Neutrophil (primary cell): ENCODE measurements around the gene PINK1.
"Not testable (repeated sequence)": the region's sequence is repeated elsewhere in the genome, so short reads cannot be mapped to it uniquely, and the experiment has no call there.

Experiments used
- H3K27ac ChIP-seq: fragments of 200-600 bp; sonication (generic); 2 replicates; pipeline ENCODE4 v1.5.1; 2016; ENCODE audit warnings: mild to moderate bottlenecking, moderate library complexity
- H3K27me3 ChIP-seq: fragments of 200-600 bp; sonication (generic); 2 replicates; pipeline ENCODE4 v1.6.0; 2016; ENCODE audit warnings: mild to moderate bottlenecking
- H3K36me3 ChIP-seq: fragments of 200-600 bp; sonication (generic); 2 replicates; pipeline ENCODE4 v1.5.1; 2017
- H3K4me1 ChIP-seq, 2 experiments: fragments of 200-600 bp in 1 of 2; sonication (generic) in 1 of 2; 1 replicate in 1 of 2; 2 replicates in 1 of 2; pipeline versions ENCODE4 v1.5.1 to v1.6.1; 2013 to 2016; ENCODE audit warnings: low read depth in 1 of 2, low read length in 1 of 2, mild to moderate bottlenecking in 1 of 2, moderate library complexity in 1 of 2; ENCODE audit not compliant: control insufficient read depth in 1 of 2, insufficient read depth in 1 of 2
- H3K4me3 ChIP-seq, 2 experiments: fragments of 200-600 bp in 1 of 2; sonication (generic) in 1 of 2; 1 replicate in 1 of 2; 2 replicates in 1 of 2; pipeline ENCODE4 v1.5.1; 2013 to 2016; ENCODE audit warnings: low read depth in 1 of 2, low read length in 1 of 2, mild to moderate bottlenecking in 1 of 2, moderate library complexity in 1 of 2
- H3K9me3 ChIP-seq: fragments of 200-600 bp; sonication (generic); 2 replicates; pipeline ENCODE4 v1.5.1; 2016
- TF ChIP-seq, protein P1 (sequence below): fragments of 200-600 bp; sonication (generic); IDR thresholded peaks from 2 replicates; pipeline ENCODE4 v1.5.1; 2016; ENCODE audit warnings: antibody characterized with exemption

The PINK1 gene

DNA sequence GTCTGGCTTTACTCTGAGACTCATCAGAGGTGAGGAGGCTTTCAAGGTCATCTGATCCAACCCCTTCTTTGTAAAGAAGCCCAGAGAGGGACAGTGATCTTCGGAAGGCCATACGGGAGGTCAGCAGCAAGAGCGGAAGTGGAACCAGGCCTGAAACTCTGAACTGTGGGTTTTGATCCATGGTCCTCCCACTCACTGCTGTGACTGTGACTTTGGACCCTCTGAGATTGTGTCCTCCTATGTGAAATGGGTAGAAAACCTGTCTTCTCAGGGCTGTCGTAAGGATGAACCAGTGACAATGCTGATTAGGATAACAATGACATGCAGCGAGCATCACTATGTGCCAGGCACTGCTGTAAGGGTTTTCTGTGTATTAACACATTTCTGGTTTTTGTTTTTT lies 37.7 kb downstream of the PINK1 start:
- H3K9me3 ChIP-seq, result no peaks in the 10 kb centered on the region
- TF ChIP-seq, protein P1, sequence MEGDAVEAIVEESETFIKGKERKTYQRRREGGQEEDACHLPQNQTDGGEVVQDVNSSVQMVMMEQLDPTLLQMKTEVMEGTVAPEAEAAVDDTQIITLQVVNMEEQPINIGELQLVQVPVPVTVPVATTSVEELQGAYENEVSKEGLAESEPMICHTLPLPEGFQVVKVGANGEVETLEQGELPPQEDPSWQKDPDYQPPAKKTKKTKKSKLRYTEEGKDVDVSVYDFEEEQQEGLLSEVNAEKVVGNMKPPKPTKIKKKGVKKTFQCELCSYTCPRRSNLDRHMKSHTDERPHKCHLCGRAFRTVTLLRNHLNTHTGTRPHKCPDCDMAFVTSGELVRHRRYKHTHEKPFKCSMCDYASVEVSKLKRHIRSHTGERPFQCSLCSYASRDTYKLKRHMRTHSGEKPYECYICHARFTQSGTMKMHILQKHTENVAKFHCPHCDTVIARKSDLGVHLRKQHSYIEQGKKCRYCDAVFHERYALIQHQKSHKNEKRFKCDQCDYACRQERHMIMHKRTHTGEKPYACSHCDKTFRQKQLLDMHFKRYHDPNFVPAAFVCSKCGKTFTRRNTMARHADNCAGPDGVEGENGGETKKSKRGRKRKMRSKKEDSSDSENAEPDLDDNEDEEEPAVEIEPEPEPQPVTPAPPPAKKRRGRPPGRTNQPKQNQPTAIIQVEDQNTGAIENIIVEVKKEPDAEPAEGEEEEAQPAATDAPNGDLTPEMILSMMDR, result no peak
- no peak overlapping the region for H3K4me3 ChIP-seq
- no peaks in the 10 kb centered on the region for H3K4me1 ChIP-seq
- no peaks in the 10 kb centered on the region for H3K36me3 ChIP-seq
- H3K27ac ChIP-seq, result no peak overlapping the region
- no peaks in the 10 kb centered on the region for H3K27me3 ChIP-seq

DNA sequence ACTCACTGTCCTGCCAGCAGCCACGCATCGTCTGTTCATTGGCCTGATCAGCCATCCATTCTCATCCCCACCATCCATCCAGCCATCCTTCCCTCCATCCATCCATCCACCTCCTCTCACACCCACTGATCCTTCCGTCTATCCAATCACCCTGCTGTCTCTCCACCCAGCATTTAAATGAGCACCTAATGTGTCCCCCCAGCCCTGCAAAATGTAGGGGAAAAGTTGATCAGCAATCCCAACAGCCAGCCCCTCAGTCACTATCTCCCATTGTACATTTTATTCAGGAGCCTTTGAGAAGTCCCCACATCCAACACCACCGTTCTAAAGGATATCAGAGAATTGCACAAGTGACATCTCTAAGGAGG lies 39.0 kb downstream of the PINK1 start:
- TF ChIP-seq, protein P1, result no peak
- H3K36me3 ChIP-seq, result no peaks in the 10 kb centered on the region
- no peaks in the 10 kb centered on the region for H3K27me3 ChIP-seq
- no peaks in the 10 kb centered on the region for H3K4me1 ChIP-seq
- no peaks in the 10 kb centered on the region for H3K9me3 ChIP-seq
- no peak overlapping the region for H3K4me3 ChIP-seq
- no peak overlapping the region for H3K27ac ChIP-seq

DNA sequence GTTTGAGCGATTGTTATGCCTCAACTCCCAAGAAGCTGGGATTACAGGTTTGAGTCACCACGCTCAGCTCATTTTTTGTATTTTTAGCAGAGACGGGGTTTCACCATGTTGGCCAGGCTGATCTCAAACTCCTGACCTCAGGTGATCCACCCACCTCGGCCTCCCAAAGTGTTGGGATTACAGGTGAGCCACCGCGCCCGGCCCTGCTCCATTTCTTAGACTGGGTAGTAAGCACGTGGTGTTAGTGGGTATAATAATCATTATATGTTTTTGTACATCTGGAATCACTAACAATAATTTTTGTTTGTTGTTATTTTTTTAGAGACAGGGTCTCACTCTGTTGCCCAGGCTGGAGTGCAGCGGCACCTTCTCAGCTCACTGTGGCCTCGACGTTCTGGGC lies 40.4 kb downstream of the PINK1 start:
- H3K4me3 ChIP-seq, H3K36me3 ChIP-seq, H3K27ac ChIP-seq, H3K27me3 ChIP-seq, H3K9me3 ChIP-seq, H3K4me1 ChIP-seq: not testable (repeated sequence)

DNA sequence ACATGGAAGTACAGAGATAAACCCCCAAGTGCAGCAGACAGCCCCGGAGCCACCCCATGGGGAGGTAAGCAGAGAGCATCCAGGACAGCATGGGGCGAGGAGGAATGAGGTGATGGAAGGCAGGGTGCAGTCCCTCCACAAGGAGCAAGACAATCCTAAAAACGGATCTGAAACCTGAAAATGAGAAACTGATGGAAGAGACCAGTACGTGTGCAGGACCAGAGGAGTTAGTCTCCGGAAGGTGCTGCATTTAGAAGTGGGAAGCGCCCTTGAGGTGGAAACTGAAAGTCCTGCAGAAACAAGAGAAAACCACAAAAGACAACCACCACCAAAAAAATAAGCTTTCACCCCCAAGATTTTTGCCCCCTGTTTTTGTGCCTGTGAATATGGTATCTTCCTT lies 45.3 kb downstream of the PINK1 start:
- Histone ChIP-seq H3K36me3 (no peaks in the 10 kb centered on the region), H3K27ac (no peak overlapping the region), H3K9me3 (no peaks in the 10 kb centered on the region), H3K27me3 (no peaks in the 10 kb centered on the region), H3K4me3 (no peak overlapping the region), H3K4me1 (no peaks in the 10 kb centered on the region)
- TF ChIP-seq, protein P1, result no peak

DNA sequence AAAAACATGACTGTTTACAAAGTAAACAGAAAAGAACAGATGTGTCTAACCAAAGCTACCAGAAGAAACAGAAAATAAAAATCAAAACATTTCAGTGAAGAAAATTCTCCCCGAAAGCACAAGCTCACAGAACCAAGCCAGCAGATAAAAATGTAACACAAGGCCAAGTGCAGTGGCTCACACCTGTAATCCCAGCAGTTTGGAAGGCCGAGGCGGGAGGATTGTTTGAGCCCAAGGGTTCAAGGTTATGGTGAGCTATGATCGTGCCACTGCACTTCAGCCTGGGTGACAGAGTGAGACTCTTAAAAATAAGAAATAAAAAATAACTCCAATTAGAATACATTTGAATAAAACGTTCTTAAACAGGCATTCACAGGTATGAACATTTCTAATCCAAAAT lies 47.0 kb downstream of the PINK1 start:
- no peaks in the 10 kb centered on the region for H3K36me3 ChIP-seq
- H3K9me3 ChIP-seq, result no peaks in the 10 kb centered on the region
- H3K4me3 ChIP-seq, result no peak overlapping the region
- H3K4me1 ChIP-seq, result no peaks in the 10 kb centered on the region
- TF ChIP-seq, protein P1, result no peak
- no peak overlapping the region for H3K27ac ChIP-seq
- H3K27me3 ChIP-seq, result no peaks in the 10 kb centered on the region

DNA sequence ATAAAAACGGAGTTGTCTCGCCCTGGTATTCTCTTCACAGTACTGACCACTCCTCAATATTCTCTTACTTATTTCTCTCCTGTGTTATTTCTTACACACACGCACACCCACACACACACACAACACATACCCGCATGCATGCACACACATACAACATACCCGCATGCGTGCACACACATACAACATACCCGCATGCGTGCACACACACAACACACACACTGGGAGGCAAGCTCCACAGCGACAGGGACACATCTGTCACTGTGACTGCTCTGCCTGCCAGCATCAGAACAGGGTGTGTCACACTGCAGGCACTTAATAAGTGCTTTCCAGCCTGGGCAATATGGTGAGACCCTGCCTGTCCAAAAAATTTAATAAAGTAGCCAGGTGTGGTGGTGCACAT lies 48.7 kb downstream of the PINK1 start:
- H3K27me3 ChIP-seq, result no peaks in the 10 kb centered on the region
- H3K4me1 ChIP-seq, result no peaks in the 10 kb centered on the region
- H3K27ac ChIP-seq, result no peak overlapping the region
- H3K36me3 ChIP-seq, result no peaks in the 10 kb centered on the region
- no peak overlapping the region for H3K4me3 ChIP-seq
- TF ChIP-seq, protein P1, result no peak
- H3K9me3 ChIP-seq, result no peaks in the 10 kb centered on the region
